ENCODE measurements around the gene ZNF675. TPM values are rescaled to one million over a fixed set of nuclear protein-coding genes. Genes with fewer than 3 reads are reported as not detected.
"Not testable (repeated sequence)": the region's sequence is repeated elsewhere in the genome, so short reads cannot be mapped to it uniquely, and the experiment has no call there.

The ZNF675 gene
- total RNA-seq, result 4.4 TPM
- long read RNA-seq, partial matches to known transcripts, result 0 of 1 reads
- long read RNA-seq, other reads (novel, unspliced or antisense), result 0 of 1 reads

DNA sequence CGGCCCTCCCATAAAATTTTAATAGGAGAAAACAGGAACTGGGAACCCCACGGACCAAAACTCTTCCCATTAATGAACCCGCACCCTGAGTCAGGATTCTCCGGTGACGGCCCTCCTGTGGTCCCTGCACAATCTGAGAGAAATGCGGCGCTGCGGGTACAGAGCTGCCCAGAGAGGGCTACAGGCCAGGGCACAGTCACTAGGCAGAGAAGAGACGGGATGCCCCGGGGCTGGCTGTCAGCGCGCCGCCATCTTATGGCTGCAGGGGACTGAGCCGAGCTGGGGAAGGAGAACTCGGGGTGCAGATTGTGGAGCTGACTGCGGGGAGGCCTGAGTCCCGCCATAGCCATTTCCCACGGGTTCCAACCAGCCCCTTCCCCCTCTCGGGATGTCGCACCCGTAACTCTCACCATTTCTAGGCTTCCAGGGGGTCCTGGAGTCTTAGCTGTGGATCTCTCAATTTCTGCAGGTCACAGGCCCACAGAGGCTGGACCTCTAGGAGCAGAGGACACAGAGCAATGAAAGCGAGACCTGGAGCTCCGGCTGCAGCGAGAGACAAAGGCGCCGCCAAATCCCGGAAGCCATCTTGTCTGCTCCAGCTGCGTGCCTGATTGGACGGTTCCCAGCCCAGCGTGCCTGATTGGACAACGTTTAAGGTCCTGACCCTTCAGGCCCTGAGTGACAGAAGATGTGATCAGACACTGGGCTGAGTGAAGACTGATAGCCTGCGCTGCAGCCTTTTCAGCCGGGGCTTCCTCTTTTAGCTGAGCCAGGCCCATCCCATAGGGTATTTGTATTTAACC is at the start of gene ZNF675:
Gene ZNF675 (minus strand): TSS at position 592 of the 803 bp plus-strand sequence. CDS start 179 bp downstream, at position 413.
- intact Hi-C loops (cut with DNase I), result loop anchor here (5.0 kb wide), 1 partner anchor 75 kb away; a partner anchor contains a TSS
- ATAC-seq, result peak; percentile 97
- peak; percentile 96 for DNase-seq (ENCODE audit: missing footprints)

DNA sequence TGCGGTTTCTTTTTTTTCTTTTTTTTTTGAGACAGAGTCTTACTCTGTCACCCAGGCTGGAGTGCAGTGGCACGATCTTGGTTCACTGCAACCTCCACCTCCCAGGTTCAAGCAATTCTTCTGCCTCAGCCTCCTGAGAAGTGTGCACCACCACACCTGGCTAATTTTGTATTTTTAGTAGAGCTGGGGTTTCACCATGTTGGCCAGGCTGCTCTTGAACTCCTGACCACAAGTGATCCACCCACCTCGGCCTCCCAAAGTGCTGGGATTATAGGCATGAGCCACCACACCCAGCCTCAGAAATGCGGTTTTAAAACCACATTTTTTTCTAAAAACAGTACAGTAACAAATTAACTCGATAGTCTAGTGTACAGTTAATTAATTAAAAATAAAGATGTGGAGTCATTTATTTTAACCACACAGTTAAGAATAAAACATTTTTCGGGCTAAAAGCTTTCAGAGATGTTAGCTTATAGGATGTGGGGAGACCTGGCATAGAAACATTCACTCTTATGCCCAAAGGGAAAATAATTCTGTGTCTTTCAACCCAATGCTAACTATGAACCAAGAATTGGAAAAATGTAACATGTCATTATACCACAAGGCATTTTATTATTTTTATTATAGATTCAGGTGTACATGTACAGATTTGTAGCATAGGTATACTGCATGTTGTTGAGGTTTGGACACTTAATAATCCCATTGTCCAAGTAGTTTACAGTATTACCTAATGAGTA is 43.9 kb upstream of the ZNF675 start:
- intact Hi-C loops (cut with DNase I); DNase-seq (ENCODE audit: missing footprints); ATAC-seq: not testable (repeated sequence)

DNA sequence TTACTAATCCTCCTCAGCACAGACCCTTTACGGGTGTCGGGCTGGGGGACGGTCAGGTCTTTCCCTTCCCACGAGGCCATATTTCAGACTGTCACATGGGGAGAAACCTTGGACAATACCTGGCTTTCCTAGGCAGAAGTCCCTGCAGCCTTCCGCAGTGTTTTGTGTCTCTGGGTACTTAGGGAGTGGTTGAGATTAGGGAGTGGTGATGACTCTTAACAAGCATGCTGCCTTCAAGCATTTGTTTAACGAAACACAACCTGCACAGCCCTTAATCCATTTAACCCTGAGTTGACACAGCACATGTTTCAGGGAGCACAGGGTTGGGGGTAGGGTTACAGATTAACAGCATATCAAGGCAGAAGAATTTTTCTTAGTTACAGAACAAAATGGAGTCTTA is 37.1 kb upstream of the ZNF675 start:
- DNase-seq (ENCODE audit: missing footprints); intact Hi-C loops (cut with DNase I); ATAC-seq: not testable (repeated sequence)

DNA sequence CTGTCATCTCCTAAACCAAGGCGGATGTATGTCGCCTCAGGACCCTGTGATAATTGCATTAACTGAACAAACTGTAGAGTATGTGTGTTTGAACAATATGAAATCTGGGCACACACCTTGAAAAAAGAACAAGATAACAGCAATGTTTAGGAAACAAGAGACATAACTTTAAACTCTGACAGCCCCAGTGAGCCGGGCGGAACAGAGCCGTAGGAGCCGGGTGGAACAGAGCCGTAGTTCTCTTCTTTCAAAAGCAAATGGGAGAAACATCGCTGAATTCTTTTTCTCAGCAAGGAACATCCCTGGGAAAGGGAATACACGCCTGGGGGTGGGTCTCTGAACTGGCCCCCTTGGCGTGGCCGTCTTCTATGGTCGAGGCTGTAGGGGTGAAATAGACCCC is 31.8 kb upstream of the ZNF675 start:
- ATAC-seq, result no peak
- intact Hi-C loops (cut with DNase I), result no loop called here

DNA sequence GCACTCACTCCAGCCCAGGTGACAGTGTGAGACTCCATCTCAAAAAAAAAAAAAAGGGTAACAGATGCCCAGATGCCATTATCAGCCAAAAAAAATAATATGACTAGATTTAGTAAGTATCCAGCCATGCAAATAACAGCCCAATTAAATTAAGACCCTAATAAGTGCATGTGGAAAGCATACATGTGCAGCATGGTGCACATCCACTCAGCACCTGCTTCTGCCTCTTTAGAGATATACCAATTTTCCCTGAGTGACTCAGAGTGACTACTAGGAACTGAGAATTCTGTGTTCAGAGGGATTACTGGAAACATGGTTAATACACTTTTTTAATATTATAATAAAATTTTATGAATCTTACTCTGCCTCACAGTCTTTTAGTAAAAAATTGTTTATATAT is 29.8 kb upstream of the ZNF675 start:
- ATAC-seq, result no peak
- DNase-seq (ENCODE audit: missing footprints), result no peak
- intact Hi-C loops (cut with DNase I), result no loop called here

More for the DNA sequence above, 31.8 kb upstream of the ZNF675 start:
- DNase-seq (ENCODE audit: missing footprints), result no peak

DNA sequence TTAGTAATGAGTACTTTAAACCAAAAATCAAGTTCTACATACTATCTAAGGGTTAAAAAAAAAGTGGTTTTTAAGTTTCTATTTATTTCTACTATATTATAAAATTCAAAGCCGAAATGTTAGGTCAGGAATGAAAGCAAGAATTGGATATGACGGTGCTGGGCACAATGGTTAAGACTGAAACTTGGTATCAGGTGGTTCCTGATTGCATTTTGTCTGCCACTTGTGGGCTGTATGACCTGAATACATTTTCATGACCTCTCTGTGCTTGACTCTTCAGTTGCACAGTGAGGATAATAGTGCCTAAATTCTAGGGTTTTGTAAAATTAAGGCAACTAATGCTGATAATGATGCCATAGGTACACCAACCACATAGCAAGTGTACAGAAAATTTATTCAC is 22.3 kb upstream of the ZNF675 start:
- DNase-seq (ENCODE audit: missing footprints), result no peak
- ATAC-seq, result no peak
- intact Hi-C loops (cut with DNase I), result no loop called here

DNA sequence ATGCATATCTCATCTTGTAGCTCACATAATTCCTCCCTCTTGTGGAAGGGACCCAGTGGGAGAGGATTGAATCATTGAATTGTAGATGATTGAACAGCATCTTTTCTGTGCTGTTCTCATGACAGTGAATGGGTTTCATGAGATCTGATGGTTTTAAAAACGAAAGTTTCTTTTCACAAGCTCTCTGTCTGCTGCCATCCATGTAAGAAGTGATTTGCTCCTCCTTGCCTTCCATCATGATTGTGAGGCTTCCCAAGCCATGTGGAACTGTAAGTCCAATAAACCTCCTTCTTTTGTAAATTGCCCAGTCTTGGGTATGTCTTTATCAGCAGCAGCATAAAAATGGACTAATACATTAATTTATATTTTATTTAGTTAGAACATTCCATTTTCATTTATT is 19.6 kb upstream of the ZNF675 start:
- ATAC-seq (no peak), DNase-seq (ENCODE audit: missing footprints) (no peak)
- intact Hi-C loops (cut with DNase I), result no loop called here

DNA sequence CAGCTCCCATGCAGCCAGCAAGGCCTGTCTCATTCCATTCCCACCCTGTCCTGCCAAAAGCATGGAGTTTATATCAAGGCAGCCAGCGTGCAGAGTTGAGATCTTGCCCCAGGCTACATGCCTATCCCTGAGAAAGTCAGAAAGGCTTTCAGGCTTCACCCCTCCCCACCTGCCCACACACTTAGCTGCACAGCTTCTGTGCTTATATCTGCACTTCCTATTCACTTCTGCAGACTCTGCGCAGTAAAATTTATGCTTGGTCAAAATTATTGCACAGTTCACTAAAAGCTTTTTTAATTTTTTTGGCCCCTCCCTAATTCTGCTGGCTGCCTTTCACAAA is 12.5 kb upstream of the ZNF675 start:
- DNase-seq (ENCODE audit: missing footprints), result no peak
- intact Hi-C loops (cut with DNase I), result no loop called here
- ATAC-seq, result no peak

DNA sequence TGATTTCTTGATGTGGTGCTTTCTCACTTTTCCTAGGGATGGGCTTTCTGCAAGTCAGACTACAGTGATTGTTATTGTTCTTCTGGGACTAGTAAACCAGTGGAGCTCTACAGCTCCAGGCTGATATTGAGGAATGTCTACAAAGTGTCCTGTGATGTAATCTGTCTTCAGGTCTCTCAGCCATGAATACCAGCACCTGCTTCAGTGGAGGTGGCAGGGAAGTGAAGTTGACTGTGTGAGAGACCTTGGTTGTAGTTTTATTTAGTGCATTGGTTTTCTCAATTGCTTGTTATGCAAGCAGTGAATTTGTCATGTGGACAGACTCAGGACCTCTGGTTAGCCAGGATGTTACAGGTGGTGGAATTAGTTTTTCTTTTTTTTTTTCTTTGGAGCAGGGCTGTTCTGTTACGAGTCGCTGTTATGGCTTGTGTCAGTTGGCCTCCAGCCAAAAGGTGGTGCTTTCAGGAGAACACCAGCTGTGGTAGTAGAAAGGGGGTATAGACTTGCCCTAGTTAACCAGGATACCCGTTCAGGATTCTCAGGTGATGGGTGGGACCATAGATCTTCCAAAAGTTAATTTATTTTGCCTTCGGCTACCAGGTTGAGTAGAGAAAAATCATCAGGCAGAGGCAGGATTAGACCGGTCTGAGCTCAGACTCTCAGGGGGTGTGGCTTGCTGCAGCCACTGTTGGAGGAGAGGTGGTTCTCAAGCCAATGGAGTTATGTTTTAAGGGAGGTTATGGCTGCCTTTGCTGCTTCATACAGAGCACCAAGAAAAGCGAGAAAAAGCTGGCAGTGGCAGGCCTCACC is 11.9 kb upstream of the ZNF675 start:
- ATAC-seq (no peak), DNase-seq (ENCODE audit: missing footprints) (no peak)
- intact Hi-C loops (cut with DNase I), result no loop called here

DNA sequence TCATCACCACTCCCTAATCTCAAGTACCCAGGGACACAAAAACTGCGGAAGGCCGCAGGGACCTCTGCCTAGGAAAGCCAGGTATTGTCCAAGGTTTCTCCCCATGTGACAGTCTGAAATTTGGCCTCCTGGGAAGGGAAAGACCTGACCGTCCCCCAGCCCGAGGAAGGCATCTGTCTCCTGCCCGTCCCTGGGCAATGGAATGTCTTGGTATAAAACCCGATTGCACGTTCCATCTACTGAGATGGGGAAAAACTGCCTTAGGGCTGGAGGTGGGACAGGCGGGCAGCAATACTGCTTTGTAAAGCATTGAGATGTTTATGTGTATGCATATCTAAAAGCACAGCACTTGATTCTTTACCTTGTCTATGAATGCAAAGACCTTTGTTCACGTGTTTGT is 5.9 kb upstream of the ZNF675 start:
- DNase-seq (ENCODE audit: missing footprints); intact Hi-C loops (cut with DNase I); ATAC-seq: not testable (repeated sequence)

DNA sequence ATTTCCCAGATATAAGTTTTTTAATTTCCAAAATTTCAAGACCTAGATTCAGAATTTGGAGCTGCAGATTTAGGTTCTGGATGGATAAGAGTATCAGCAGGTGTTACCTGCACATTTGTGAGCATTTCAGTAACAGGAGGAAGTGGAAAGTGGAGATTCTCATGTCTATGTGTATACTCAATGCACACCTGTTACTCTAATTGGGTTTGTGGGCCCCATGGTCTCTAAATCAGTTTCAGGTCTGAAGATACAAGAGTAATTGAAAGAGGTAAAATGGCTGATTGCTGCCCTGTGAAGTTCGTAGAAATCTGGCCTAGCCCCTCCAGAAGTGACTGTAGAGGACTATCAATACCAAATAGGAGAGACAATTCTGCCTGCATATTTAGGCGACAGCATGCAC is 13.9 kb downstream of the ZNF675 start:
- ATAC-seq, result no peak
- intact Hi-C loops (cut with DNase I), result no loop called here

DNA sequence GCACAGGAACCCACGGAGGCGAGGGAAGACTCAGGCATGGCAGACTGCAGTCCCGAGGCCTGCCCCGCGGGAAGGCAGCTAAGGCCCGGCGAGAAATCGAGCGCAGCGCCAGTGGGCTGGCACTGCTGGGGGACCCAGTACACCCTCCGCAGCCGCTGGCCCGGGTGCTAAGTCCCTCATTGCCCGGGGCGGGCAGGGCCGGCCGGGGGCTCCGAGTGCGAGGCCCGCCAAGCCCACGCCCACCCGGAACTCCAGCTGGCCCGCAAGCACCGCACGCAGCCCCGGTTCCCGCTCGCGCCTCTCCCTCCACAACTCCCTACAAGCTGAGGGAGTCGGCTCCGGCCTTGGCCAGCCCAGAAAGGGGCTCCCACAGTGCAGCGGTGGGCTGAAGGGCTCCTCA is 18.4 kb downstream of the ZNF675 start:
- intact Hi-C loops (cut with DNase I); ATAC-seq: not testable (repeated sequence)

More for the DNA sequence above, 13.9 kb downstream of the ZNF675 start:
- no peak for DNase-seq (ENCODE audit: missing footprints)

DNA sequence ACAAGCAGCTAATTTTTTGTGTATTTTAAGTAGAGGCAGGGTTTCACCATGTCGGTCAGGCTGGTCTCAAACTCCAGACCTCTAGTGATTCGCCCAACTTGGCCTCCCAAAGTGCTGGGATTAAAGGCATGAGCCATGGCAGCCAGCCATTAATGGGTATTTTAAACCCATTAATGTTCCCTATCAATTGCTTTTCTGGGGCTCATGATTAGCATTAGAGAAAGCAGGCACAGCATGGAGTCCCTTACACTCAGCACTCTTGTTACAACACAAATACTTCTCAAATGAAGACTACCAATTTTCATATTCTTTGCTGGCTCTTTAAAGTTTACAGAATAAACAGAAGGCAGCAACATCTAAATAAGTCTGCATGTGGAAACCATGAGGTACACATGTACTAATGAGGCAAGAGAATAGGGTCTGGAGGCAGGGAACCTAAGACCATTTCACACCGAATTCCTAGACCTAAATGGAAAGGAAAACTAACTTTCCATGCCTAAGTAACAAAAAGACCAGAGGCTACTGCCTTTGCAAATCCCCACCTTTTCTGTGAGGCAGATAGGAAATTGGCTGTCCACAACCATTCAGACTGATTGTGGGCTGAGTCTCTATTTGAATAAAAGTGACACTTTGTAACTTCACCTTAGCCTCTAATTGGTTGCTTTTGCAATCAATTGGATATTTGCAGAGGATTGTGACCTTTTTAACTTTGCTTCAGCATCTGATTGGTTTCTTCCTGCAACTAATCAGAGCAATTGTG is 21.2 kb downstream of the ZNF675 start:
- intact Hi-C loops (cut with DNase I), result no loop called here
- no peak for ATAC-seq
- DNase-seq (ENCODE audit: missing footprints), result no peak

More for the DNA sequence above, 18.4 kb downstream of the ZNF675 start:
- not testable (repeated sequence) for DNase-seq (ENCODE audit: missing footprints)

DNA sequence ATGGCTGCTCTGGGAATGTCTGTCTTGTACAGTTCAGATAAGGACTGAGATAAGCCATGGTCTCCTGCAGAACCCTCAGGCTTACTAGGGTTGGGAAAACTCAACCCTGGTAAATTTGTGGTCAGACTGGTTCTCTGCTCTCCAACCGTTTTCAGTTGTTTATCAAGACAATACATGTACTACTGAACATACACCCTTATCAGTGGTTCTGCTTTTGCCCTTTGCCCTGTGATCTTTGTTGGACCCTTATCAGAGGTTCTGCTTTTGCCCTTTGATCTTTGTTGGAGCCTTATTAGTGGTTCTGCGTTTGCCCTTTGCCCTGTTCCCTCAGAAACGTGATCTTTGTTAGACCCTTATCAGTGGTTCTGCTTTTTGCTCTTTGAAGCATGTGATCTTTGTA is 37.2 kb downstream of the ZNF675 start:
- DNase-seq (ENCODE audit: missing footprints); intact Hi-C loops (cut with DNase I); ATAC-seq: not testable (repeated sequence)

Other genes with a start within 250 kb of the ZNF675 start
- gene ZNF681, start 71.7 kb upstream of the ZNF675 start, total RNA-seq, result 0.22 TPM
- 0.38 TPM for gene ZNF726, start 227.7 kb upstream of the ZNF675 start, total RNA-seq